WTC11 (cell line): ENCODE measurements around the gene SLC35A4.

ENCODE experiments used
- CREB1 ChIP-seq: sonication (generic); formaldehyde crosslinking; IDR thresholded peaks from 2 replicates; pipeline ENCODE4 v1.8.0; 2023; ENCODE audit warnings: mild to moderate bottlenecking, missing genetic modification reagents
- CREM ChIP-seq: sonication (generic); formaldehyde crosslinking; IDR thresholded peaks from 2 replicates; pipeline ENCODE4 v1.8.1; 2022; ENCODE audit warnings: mild to moderate bottlenecking, missing genetic modification reagents, moderate library complexity
- TF ChIP-seq, protein P1 (sequence below): fragments of 200-600 bp; IDR thresholded peaks from 2 replicates; pipeline ENCODE4 v1.8.0; 2022; ENCODE audit warnings: antibody characterized with exemption
- TF ChIP-seq, protein P2 (sequence below): sonication (generic); formaldehyde crosslinking; IDR thresholded peaks from 2 replicates; pipeline ENCODE4 v1.8.0; 2022; ENCODE audit warnings: mild to moderate bottlenecking, missing genetic modification reagents
- TF ChIP-seq, protein P3 (sequence below): sonication (generic); formaldehyde crosslinking; IDR thresholded peaks from 2 replicates; pipeline ENCODE4 v1.8.1; 2023; ENCODE audit warnings: mild to moderate bottlenecking, moderate library complexity, missing genetic modification reagents

DNA sequence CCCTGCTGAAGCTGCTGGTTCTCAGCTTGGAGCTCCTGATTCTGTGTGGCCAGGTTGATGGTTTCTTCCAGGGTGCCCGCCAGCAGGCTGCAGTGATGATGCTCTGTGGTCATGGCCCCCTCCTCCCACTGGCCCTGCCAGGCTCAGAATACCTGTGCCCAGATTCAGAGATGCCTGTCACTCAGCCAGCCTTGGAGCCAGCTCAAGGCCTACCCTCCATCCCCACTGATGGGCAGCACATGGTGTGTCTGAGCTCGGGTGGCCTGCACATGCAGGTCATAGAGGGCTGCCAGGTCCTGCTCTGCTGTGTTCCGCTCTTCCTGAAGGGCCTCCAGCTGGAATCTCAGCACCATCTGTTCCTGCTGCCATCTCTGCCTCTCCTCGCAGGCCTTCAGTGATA lies 5.4 kb downstream of the SLC35A4 start:
- TF ChIP-seq, protein P1, sequence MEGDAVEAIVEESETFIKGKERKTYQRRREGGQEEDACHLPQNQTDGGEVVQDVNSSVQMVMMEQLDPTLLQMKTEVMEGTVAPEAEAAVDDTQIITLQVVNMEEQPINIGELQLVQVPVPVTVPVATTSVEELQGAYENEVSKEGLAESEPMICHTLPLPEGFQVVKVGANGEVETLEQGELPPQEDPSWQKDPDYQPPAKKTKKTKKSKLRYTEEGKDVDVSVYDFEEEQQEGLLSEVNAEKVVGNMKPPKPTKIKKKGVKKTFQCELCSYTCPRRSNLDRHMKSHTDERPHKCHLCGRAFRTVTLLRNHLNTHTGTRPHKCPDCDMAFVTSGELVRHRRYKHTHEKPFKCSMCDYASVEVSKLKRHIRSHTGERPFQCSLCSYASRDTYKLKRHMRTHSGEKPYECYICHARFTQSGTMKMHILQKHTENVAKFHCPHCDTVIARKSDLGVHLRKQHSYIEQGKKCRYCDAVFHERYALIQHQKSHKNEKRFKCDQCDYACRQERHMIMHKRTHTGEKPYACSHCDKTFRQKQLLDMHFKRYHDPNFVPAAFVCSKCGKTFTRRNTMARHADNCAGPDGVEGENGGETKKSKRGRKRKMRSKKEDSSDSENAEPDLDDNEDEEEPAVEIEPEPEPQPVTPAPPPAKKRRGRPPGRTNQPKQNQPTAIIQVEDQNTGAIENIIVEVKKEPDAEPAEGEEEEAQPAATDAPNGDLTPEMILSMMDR = no peak
- TF ChIP-seq, protein P2, sequence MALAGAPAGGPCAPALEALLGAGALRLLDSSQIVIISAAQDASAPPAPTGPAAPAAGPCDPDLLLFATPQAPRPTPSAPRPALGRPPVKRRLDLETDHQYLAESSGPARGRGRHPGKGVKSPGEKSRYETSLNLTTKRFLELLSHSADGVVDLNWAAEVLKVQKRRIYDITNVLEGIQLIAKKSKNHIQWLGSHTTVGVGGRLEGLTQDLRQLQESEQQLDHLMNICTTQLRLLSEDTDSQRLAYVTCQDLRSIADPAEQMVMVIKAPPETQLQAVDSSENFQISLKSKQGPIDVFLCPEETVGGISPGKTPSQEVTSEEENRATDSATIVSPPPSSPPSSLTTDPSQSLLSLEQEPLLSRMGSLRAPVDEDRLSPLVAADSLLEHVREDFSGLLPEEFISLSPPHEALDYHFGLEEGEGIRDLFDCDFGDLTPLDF = no peak
- no peak for TF ChIP-seq CREB1 (CRISPR knock-in tag)
- TF ChIP-seq CREM (CRISPR knock-in tag) = no peak
- TF ChIP-seq, protein P3, sequence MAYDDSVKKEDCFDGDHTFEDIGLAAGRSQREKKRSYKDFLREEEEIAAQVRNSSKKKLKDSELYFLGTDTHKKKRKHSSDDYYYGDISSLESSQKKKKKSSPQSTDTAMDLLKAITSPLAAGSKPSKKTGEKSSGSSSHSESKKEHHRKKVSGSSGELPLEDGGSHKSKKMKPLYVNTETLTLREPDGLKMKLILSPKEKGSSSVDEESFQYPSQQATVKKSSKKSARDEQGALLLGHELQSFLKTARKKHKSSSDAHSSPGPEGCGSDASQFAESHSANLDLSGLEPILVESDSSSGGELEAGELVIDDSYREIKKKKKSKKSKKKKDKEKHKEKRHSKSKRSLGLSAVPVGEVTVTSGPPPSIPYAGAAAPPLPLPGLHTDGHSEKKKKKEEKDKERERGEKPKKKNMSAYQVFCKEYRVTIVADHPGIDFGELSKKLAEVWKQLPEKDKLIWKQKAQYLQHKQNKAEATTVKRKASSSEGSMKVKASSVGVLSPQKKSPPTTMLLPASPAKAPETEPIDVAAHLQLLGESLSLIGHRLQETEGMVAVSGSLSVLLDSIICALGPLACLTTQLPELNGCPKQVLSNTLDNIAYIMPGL (CRISPR knock-in tag) = no peak
